GM23248 (cell line): ENCODE results near the gene VSIG8.

ENCODE experiments used
- EZH2 ChIP-seq: fragments of 200-600 bp; sonication (generic); IDR thresholded peaks from 2 replicates; pipeline ENCODE4 v1.6.1; 2018; ENCODE audit warnings: antibody characterized with exemption, mild to moderate bottlenecking; ENCODE audit not compliant: insufficient read depth, poor library complexity, severe bottlenecking
- EZH2phosphoT487 ChIP-seq: fragments of 200-600 bp; sonication (generic); IDR thresholded peaks from 2 replicates; pipeline ENCODE4 v1.6.1; 2018; ENCODE audit warnings: antibody characterized with exemption, moderate library complexity, mild to moderate bottlenecking, low read depth; ENCODE audit not compliant: insufficient read depth

DNA sequence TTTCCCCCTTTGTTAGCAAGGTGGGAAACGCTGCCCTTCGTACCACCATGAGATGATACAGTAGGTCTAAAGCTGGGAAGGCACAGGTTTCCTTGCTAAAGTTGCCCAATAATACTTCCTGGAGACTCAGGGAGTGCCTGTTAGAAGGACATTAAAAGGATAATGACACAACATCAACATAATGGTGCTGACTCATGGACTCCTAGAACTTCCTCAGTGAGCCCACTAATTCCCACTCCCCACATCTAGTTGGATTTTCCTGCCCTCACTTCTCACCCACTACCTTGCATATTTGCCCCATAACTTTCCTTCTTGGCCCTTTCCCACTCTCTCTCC, 20.0 kb upstream of the VSIG8 start:
- TF ChIP-seq EZH2phosphoT487 (no peak), EZH2 (no peak)
